Activated CD8-positive, alpha-beta memory T cell treated with anti-CD3 and anti-CD28 coated beads, Interleukin-2, amount 50 U/mL, for 1 hour (primary cell): Measurements from ENCODE around the gene KBTBD4.
"Not testable (repeated sequence)": the region's sequence is repeated elsewhere in the genome, so short reads cannot be mapped to it uniquely, and the experiment has no call there.

Experiments used
- DNase-seq: peaks from one replicate; pipeline ENCODE4 v3.0.0-alpha.2; 2020; ENCODE audit errors: extremely low read depth

KBTBD4 gene

DNA sequence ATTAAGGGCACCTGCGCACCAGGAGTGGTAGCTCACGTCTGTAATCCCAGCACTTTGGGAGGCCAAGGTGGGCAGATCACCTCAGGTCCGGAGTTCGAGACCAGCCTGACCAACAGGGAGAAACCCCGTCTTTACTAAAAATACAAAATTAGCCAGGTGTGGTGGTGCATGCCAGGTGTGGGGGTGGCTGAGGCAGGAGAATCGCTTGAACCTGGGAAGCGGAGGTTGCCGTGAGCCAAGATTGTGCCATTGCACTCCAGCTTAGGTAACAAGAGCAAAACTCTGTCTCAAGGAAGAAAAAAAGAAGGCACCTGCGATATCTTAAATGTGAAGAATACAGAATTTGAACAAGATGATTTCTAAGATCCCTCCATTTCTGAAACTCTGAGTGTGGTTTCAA is 52.7 kb downstream of the KBTBD4 start:
- not testable (repeated sequence) for DNase-seq

GRCh38 chr11:47524291-47524874 is 54.4 kb downstream of the KBTBD4 start:
- no peak for DNase-seq

DNA sequence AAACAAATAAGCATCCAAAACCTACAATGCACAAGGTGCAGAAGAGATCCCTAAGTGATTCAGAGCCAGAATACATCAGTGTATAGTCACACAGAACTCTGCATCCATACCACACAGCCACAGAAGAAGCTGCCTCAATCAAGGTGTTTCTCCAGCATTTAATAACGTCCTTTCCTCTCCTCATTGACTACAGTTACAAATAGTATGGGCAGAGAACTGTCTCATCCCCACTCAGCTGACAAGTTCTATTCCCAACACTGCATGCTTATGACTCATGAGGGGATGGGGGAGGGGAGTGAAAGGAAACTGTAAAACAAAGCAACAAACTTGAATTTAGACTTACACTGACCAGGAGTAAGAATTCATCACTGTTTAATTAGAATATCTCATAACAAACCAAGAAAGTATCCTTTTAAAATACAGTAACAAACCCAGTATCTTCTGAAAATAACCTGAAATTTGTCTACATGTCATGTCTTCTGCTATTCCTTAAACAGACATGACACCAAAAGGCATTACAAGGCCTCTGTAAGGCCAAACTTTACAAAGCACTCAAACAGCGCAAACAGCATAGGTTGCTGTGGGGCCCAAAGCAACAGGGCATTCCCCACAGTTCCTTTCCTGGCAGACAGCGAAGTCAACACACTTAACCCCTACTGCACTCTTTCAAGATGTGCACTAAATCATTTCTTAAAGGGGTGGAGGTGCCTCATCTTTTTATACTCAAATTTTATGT is 55.1 kb downstream of the KBTBD4 start:
- DNase-seq: no peak
